Adrenal gland (tissue), 5 donors: Measurements from ENCODE around the gene M6PR.

Source experiments
- POLR2A ChIP-seq, 2 donors: fragments of 450-650 bp; IDR thresholded peaks; one replicate each; pipeline ENCODE4 v1.6.1; 2017; ENCODE audit warnings: antibody characterized with exemption in 2 of 2, mild to moderate bottlenecking in 2 of 2, moderate library complexity in 1 of 2
- TF ChIP-seq, protein P1 (sequence below), 6 experiments: fragments of 450-650 bp in 4 of 6; fragments of 200-600 bp in 2 of 6; sonication (generic) in 1 of 6; IDR thresholded peaks; 1 replicate in 5 of 6; 2 replicates in 1 of 6; pipeline versions ENCODE4 v1.5.1 to v1.8.0; 2016 to 2021; ENCODE audit warnings: antibody characterized with exemption in 6 of 6, mild to moderate bottlenecking in 2 of 6, moderate library complexity in 1 of 6
- donor health status: DM: no; HTN: no; CAD: no.

DNA sequence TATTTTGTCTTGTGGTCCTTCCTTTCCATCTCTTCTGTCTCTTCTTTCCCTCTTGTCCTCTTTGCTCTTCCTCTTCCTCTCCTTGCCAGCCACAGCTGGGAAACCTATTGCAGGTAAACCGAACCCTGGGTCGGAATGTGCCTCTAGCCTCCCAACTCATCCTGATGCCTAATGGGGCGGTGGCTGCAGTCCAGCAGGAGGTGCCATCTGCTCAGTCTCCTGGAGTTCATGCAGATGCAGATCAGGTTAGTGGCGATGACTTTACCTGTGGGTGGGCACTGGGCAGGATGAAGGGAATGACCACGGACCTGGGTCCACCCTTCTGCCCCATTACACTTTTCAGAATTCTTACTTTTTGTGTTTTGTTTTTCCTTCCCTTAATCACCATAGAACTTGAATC, 26.9 kb downstream of the M6PR start:
- TF ChIP-seq, protein P1, sequence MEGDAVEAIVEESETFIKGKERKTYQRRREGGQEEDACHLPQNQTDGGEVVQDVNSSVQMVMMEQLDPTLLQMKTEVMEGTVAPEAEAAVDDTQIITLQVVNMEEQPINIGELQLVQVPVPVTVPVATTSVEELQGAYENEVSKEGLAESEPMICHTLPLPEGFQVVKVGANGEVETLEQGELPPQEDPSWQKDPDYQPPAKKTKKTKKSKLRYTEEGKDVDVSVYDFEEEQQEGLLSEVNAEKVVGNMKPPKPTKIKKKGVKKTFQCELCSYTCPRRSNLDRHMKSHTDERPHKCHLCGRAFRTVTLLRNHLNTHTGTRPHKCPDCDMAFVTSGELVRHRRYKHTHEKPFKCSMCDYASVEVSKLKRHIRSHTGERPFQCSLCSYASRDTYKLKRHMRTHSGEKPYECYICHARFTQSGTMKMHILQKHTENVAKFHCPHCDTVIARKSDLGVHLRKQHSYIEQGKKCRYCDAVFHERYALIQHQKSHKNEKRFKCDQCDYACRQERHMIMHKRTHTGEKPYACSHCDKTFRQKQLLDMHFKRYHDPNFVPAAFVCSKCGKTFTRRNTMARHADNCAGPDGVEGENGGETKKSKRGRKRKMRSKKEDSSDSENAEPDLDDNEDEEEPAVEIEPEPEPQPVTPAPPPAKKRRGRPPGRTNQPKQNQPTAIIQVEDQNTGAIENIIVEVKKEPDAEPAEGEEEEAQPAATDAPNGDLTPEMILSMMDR (IDR thresholded peaks at IDR 0.05), result no peak
- no peak for TF ChIP-seq POLR2A (IDR thresholded peaks at IDR 0.05)
